HCT116 (cell line): ENCODE data around the gene TJAP1.

ENCODE experiments used
- EGR1 ChIP-seq: IDR thresholded peaks from 2 replicates; pipeline ENCODE4 v1.6.1; 2012; ENCODE audit warnings: low read depth
- RAD21 ChIP-seq: IDR thresholded peaks from 2 replicates; pipeline ENCODE4 v1.6.1; 2012; ENCODE audit warnings: low read depth, mild to moderate bottlenecking
- ZBTB33 ChIP-seq: IDR thresholded peaks from 2 replicates; pipeline ENCODE4 v1.6.1; 2011; ENCODE audit warnings: mild to moderate bottlenecking, low read length, moderate library complexity; ENCODE audit not compliant: insufficient replicate concordance; ENCODE audit errors: extremely low read depth
- ZNF274 ChIP-seq: fragments of 200-500 bp; sonication (Bioruptor generic); IDR thresholded peaks from 2 replicates; pipeline ENCODE4 v1.6.1; 2014; ENCODE audit warnings: mild to moderate bottlenecking, low read depth, low read length, inconsistent platforms
- TF ChIP-seq, protein P1 (sequence below), 3 experiments: fragments of 200-600 bp in 1 of 3; sonication (generic) in 1 of 3; IDR thresholded peaks in 2 of 3; conservative IDR thresholded peaks in 1 of 3; 2 replicates each; pipeline ENCODE4 v1.5.1; 2012 to 2017; ENCODE audit warnings: low read depth in 2 of 3, low read length in 2 of 3, antibody characterized with exemption in 1 of 3, borderline replicate concordance in 1 of 3, control low read depth in 1 of 3, mild to moderate bottlenecking in 1 of 3, mixed read lengths in 1 of 3, mixed run types in 1 of 3, moderate library complexity in 1 of 3; ENCODE audit not compliant: insufficient read depth in 1 of 3
- TF ChIP-seq, protein P2 (sequence below): IDR thresholded peaks from 2 replicates; pipeline ENCODE4 v1.6.1; 2012; ENCODE audit warnings: low read depth

- TF ChIP-seq, protein P1, sequence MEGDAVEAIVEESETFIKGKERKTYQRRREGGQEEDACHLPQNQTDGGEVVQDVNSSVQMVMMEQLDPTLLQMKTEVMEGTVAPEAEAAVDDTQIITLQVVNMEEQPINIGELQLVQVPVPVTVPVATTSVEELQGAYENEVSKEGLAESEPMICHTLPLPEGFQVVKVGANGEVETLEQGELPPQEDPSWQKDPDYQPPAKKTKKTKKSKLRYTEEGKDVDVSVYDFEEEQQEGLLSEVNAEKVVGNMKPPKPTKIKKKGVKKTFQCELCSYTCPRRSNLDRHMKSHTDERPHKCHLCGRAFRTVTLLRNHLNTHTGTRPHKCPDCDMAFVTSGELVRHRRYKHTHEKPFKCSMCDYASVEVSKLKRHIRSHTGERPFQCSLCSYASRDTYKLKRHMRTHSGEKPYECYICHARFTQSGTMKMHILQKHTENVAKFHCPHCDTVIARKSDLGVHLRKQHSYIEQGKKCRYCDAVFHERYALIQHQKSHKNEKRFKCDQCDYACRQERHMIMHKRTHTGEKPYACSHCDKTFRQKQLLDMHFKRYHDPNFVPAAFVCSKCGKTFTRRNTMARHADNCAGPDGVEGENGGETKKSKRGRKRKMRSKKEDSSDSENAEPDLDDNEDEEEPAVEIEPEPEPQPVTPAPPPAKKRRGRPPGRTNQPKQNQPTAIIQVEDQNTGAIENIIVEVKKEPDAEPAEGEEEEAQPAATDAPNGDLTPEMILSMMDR (IDR thresholded peaks at IDR 0.05 in 2 of 3, conservative IDR thresholded peaks at IDR 0.05 in 1 of 3; ENCODE audit: borderline replicate concordance in 1 of 3, insufficient read depth in 1 of 3, low read depth in 2 of 3, low read length in 2 of 3) = no peak
- TF ChIP-seq ZBTB33 (no peak), EGR1 (no peak), RAD21 (no peak), ZNF274 (no peak)
- TF ChIP-seq, protein P2, sequence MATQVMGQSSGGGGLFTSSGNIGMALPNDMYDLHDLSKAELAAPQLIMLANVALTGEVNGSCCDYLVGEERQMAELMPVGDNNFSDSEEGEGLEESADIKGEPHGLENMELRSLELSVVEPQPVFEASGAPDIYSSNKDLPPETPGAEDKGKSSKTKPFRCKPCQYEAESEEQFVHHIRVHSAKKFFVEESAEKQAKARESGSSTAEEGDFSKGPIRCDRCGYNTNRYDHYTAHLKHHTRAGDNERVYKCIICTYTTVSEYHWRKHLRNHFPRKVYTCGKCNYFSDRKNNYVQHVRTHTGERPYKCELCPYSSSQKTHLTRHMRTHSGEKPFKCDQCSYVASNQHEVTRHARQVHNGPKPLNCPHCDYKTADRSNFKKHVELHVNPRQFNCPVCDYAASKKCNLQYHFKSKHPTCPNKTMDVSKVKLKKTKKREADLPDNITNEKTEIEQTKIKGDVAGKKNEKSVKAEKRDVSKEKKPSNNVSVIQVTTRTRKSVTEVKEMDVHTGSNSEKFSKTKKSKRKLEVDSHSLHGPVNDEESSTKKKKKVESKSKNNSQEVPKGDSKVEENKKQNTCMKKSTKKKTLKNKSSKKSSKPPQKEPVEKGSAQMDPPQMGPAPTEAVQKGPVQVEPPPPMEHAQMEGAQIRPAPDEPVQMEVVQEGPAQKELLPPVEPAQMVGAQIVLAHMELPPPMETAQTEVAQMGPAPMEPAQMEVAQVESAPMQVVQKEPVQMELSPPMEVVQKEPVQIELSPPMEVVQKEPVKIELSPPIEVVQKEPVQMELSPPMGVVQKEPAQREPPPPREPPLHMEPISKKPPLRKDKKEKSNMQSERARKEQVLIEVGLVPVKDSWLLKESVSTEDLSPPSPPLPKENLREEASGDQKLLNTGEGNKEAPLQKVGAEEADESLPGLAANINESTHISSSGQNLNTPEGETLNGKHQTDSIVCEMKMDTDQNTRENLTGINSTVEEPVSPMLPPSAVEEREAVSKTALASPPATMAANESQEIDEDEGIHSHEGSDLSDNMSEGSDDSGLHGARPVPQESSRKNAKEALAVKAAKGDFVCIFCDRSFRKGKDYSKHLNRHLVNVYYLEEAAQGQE = no peak
These were observed 14.6 kb downstream of the TJAP1 start for GRCh38 chr6:43491750-43492661.
